Hepatocyte (in vitro differentiated cells): ENCODE results near the gene DHX16. TPM values are rescaled to one million over a fixed set of nuclear protein-coding genes. Genes with fewer than 3 reads are reported as not detected.

Source experiments
- DNase-seq: peaks from one replicate; pipeline ENCODE4 v3.0.0-alpha.2; 2016; ENCODE audit warnings: low spot score
- H2AFZ ChIP-seq: fragments of 200-600 bp; sonication (generic); 2 replicates; pipeline ENCODE4 v1.6.0; 2016; ENCODE audit warnings: antibody characterized with exemption, mild to moderate bottlenecking
- H3K27ac ChIP-seq: fragments of 200-600 bp; sonication (generic); 2 replicates; pipeline ENCODE4 v1.5.1; 2016; ENCODE audit warnings: mild to moderate bottlenecking
- H3K27me3 ChIP-seq: fragments of 200-600 bp; sonication (generic); 2 replicates; pipeline ENCODE4 v1.6.1; 2016
- H3K36me3 ChIP-seq: fragments of 200-600 bp; sonication (generic); replicated peaks from 2 replicates; pipeline ENCODE4 v1.5.1; 2016; ENCODE audit warnings: low read depth; ENCODE audit not compliant: insufficient read depth
- H3K4me1 ChIP-seq: fragments of 200-600 bp; sonication (generic); 2 replicates; pipeline ENCODE4 v1.5.1; 2016; ENCODE audit warnings: mild to moderate bottlenecking, moderate library complexity; ENCODE audit not compliant: insufficient read depth
- H3K4me2 ChIP-seq: fragments of 200-600 bp; sonication (generic); 2 replicates; pipeline ENCODE4 v1.6.0; 2016
- H3K4me3 ChIP-seq: fragments of 200-600 bp; sonication (generic); 2 replicates; pipeline ENCODE4 v1.5.1; 2016; ENCODE audit warnings: mild to moderate bottlenecking
- H3K79me2 ChIP-seq: fragments of 200-600 bp; sonication (generic); 2 replicates; pipeline ENCODE4 v1.6.0; 2017; ENCODE audit warnings: mild to moderate bottlenecking
- H3K9me2 ChIP-seq: fragments of 200-600 bp; sonication (generic); replicated peaks from 2 replicates; pipeline ENCODE4 v1.6.0; 2017; ENCODE audit warnings: mild to moderate bottlenecking; ENCODE audit not compliant: insufficient read depth
- H3K9me3 ChIP-seq: fragments of 200-600 bp; sonication (generic); 2 replicates; pipeline ENCODE4 v1.5.1; 2016; ENCODE audit warnings: low read depth, mild to moderate bottlenecking
- H4K20me1 ChIP-seq: fragments of 200-600 bp; sonication (generic); 2 replicates; pipeline ENCODE4 v1.6.0; 2016; ENCODE audit warnings: mild to moderate bottlenecking; ENCODE audit not compliant: insufficient read depth, poor library complexity, severe bottlenecking
- EZH2 ChIP-seq: fragments of 200-600 bp; sonication (generic); IDR thresholded peaks from 2 replicates; pipeline ENCODE4 v1.6.1; 2016; ENCODE audit warnings: antibody characterized with exemption, mild to moderate bottlenecking, borderline replicate concordance
- EZH2phosphoT487 ChIP-seq: fragments of 200-600 bp; sonication (generic); IDR thresholded peaks from one replicate; pipeline ENCODE4 v1.6.1; 2018; ENCODE audit warnings: antibody characterized with exemption, mild to moderate bottlenecking, low read depth, moderate library complexity; ENCODE audit not compliant: unreplicated experiment, severe bottlenecking
- WGBS: methylation state at CpG from one replicate; pipeline ENCODE4 v1.1.6; 2016; ENCODE audit warnings: low lambda C conversion rate; ENCODE audit errors: missing lambda C conversion rate; 5-methylcytosine and 5-hydroxymethylcytosine counted together
- polyA plus RNA-seq: library from polyadenylated mRNA; unstranded; fragments of >200 nt; fragmentation: Nextera tagmentation; extraction: Ambion mirVana; gene quantifications from 2 replicates; pipeline ENCODE4 v1.2.1, GENCODE V29; 2016
- total RNA-seq: library from RNA; depleted of rRNA; stranded (reverse); fragments of >200 nt; gene quantifications from 2 replicates; pipeline ENCODE4 v1.2.3, GENCODE V29; 2014
- TF ChIP-seq, protein P1 (sequence below): fragments of 200-600 bp; sonication (generic); IDR thresholded peaks from 2 replicates; pipeline ENCODE4 v1.5.1; 2016; ENCODE audit warnings: antibody characterized with exemption, mild to moderate bottlenecking; ENCODE audit not compliant: poor library complexity

The DHX16 gene
- total and polyA plus RNA-seq, 2 experiments from 2014 or later, result 19.4 to 28.4 TPM

DNA sequence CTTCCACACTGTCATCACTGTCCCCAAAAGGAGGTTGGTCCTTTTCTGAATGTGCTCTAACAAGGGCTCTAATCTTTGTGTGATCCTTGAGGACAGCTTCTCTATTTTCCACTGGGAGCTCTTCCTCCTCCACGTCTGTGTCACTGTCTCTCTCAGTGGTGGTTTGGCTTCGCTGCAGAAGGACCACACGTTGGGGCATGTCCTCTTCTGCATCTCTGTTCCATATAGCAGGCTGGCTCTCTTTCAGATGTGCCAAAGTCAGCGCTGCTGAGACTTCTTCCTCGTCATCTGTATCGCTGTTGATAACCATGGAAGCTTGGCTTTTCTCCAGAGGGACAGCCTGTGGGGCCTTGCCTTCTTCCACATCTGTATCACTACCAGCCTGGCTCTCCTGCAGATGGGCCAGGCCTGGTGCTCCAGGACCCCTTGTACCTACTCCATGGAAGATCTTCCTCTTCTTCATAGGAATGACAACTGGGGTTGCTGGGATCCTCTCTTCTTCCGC lies 39.7 kb upstream of the DHX16 start:
- no peak overlapping the region for H3K4me3 ChIP-seq
- H3K4me2 ChIP-seq, result no peak overlapping the region
- H3K36me3 ChIP-seq, result no peaks in the 10 kb centered on the region
- no peaks in the 10 kb centered on the region for H3K9me3 ChIP-seq
- DNase-seq, result no peak
- H3K27ac ChIP-seq, result no peak overlapping the region
- H3K27me3 ChIP-seq, result no peaks in the 10 kb centered on the region
- no peaks in the 10 kb centered on the region for H3K9me2 ChIP-seq
- H2AFZ ChIP-seq, result no peak overlapping the region
- TF ChIP-seq, protein P1, sequence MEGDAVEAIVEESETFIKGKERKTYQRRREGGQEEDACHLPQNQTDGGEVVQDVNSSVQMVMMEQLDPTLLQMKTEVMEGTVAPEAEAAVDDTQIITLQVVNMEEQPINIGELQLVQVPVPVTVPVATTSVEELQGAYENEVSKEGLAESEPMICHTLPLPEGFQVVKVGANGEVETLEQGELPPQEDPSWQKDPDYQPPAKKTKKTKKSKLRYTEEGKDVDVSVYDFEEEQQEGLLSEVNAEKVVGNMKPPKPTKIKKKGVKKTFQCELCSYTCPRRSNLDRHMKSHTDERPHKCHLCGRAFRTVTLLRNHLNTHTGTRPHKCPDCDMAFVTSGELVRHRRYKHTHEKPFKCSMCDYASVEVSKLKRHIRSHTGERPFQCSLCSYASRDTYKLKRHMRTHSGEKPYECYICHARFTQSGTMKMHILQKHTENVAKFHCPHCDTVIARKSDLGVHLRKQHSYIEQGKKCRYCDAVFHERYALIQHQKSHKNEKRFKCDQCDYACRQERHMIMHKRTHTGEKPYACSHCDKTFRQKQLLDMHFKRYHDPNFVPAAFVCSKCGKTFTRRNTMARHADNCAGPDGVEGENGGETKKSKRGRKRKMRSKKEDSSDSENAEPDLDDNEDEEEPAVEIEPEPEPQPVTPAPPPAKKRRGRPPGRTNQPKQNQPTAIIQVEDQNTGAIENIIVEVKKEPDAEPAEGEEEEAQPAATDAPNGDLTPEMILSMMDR, result no peak
- TF ChIP-seq EZH2phosphoT487 (no peak), EZH2 (no peak)
- no peaks in the 10 kb centered on the region for H3K4me1 ChIP-seq
- peaks cover 6% of the 10 kb centered on the region for H3K79me2 ChIP-seq
- H4K20me1 ChIP-seq, result no peaks in the 10 kb centered on the region
- WGBS, result 97% methylated on average over 7 of the region's 7 CpGs

- DNase-seq, result no peak
- H2AFZ ChIP-seq, result no peak overlapping the region
- H3K4me2 ChIP-seq, result no peak overlapping the region
- H3K9me3 ChIP-seq, result no peaks in the 10 kb centered on the region
- H3K4me3 ChIP-seq, result no peak overlapping the region
- H3K27me3 ChIP-seq, result no peaks in the 10 kb centered on the region
- H3K36me3 ChIP-seq, result no peaks in the 10 kb centered on the region
- no peak overlapping the region for H3K27ac ChIP-seq
- no peaks in the 10 kb centered on the region for H3K9me2 ChIP-seq
- H3K4me1 ChIP-seq, result no peaks in the 10 kb centered on the region
- peaks cover 6% of the 10 kb centered on the region for H3K79me2 ChIP-seq
- H4K20me1 ChIP-seq, result no peaks in the 10 kb centered on the region
- TF ChIP-seq EZH2phosphoT487, result no peak
- TF ChIP-seq, protein P1, result no peak
- no peak for TF ChIP-seq EZH2
- 100% methylated on average over 1 of the region's 1 CpG for WGBS
Measured at GRCh38 chr6:30711758-30712380, 39.1 kb upstream of the DHX16 start.

DNA sequence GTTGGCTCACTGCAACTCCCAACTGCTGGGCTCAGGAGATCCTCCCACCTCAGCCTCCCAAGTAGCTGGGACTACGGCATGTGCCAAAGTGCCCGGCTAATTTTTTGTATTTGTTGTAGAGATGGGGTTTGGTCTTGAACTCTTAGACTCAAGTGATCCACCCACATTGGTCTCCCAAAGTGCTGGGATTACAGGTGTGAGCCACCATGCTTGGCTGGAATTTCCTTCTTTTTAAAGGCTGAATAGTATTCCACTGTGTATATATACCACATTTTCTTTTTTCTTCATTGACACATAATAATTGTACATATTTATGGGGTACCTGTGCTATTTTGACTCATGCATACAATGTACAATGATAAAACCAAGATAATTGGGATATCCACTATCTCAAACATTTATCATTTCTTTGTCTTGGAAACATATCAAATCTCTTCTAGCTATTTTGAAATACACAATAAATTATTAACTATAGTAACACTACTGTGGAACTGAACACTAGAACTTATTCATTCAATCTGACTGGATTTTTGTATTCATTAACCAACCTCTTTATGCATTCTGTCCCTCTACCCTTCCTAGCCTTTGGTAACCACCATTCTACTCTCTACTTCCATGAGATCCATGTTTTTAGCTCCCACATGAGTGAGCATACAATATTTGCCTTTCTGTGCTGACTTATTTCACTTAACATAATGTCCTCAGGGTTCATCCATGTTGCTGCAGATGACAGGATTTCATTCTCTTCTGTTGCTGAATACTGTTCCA lies 36.5 kb upstream of the DHX16 start:
- DNase-seq, result no peak
- no peaks in the 10 kb centered on the region for H3K9me3 ChIP-seq
- H3K27me3 ChIP-seq, result no peaks in the 10 kb centered on the region
- WGBS, result 98% methylated on average over 2 of the region's 2 CpGs
- H2AFZ ChIP-seq, result no peak overlapping the region
- no peaks in the 10 kb centered on the region for H3K36me3 ChIP-seq
- H4K20me1 ChIP-seq, result no peaks in the 10 kb centered on the region
- H3K9me2 ChIP-seq, result no peaks in the 10 kb centered on the region
- TF ChIP-seq EZH2, result no peak
- no peak for TF ChIP-seq EZH2phosphoT487
- TF ChIP-seq, protein P1, result no peak
- H3K27ac ChIP-seq, result no peak overlapping the region
- H3K79me2 ChIP-seq, result no peaks in the 10 kb centered on the region
- no peak overlapping the region for H3K4me3 ChIP-seq
- H3K4me1 ChIP-seq, result no peaks in the 10 kb centered on the region
- H3K4me2 ChIP-seq, result no peak overlapping the region
